IMR-90 (cell line): ENCODE data around the gene SLC9A9. TPM values are rescaled to one million over a fixed set of nuclear protein-coding genes. Genes with fewer than 3 reads are reported as not detected.
A peak's percentile ranks its signal among the peaks of the same experiment; 100 is the strongest.

Experiments used
- ATAC-seq: fragments of 200-7000 bp; cut with Tn5 transposase; 2 replicates; pipeline ENCODE4 v1.9.1; 2020; ENCODE audit warnings: low read depth, mild to moderate bottlenecking, moderate library complexity
- BruUV-seq: library from RNA; stranded (reverse); fragments of 400-500 nt; replicated peaks from 2 replicates; lab custom pipeline; 2021; lab: Mats Ljungman, UMichigan
- CTCF ChIA-PET: fragments of 300-600 bp; formaldehyde crosslinking; extraction: SDS; loops from one replicate; lab custom pipeline; 2021; ENCODE audit warnings: antibody characterized with exemption; lab: Yijun Ruan, JAX
- POLR2A ChIA-PET: fragments of 300-600 bp; sonication (Branson Sonifier 250); formaldehyde crosslinking; loops from one replicate; lab custom pipeline; 2022; ENCODE audit warnings: antibody characterized with exemption; ENCODE audit not compliant: unreplicated experiment; lab: Charles Lee
- DNase-seq: peaks from one replicate; pipeline ENCODE4 v3.0.0; 2013
- H2AFZ ChIP-seq: replicated peaks from 2 replicates; pipeline ENCODE3; 2013; ENCODE audit warnings: low read length, mild to moderate bottlenecking; ENCODE audit not compliant: poor library complexity
- H2AK5ac ChIP-seq: 2 replicates; pipeline ENCODE4 v1.6.1; 2013; ENCODE audit warnings: low read depth, low read length, inconsistent platforms
- H2AK9ac ChIP-seq: replicated peaks from 2 replicates; pipeline ENCODE3; 2013; ENCODE audit warnings: mild to moderate bottlenecking, low read depth, low read length, moderate library complexity; ENCODE audit not compliant: poor library complexity
- H2BK120ac ChIP-seq: 2 replicates; pipeline ENCODE4 v1.6.1; 2013; ENCODE audit warnings: low read depth, low read length, inconsistent platforms
- H2BK15ac ChIP-seq: 3 replicates; pipeline ENCODE4 v1.6.1; 2013; ENCODE audit warnings: low read depth, low read length, inconsistent platforms
- H2BK20ac ChIP-seq: 2 replicates; pipeline ENCODE4 v1.6.1; 2013; ENCODE audit warnings: low read depth, mild to moderate bottlenecking, inconsistent platforms, low read length, moderate library complexity
- H2BK5ac ChIP-seq: 2 replicates; pipeline ENCODE4 v1.6.1; 2013; ENCODE audit warnings: mild to moderate bottlenecking, low read depth, low read length, inconsistent platforms; ENCODE audit not compliant: poor library complexity, severe bottlenecking
- H3K14ac ChIP-seq: replicated peaks from 2 replicates; pipeline ENCODE4 v1.6.1; 2013; ENCODE audit warnings: low read depth, low read length, inconsistent platforms
- H3K18ac ChIP-seq: 2 replicates; pipeline ENCODE4 v1.6.1; 2013; ENCODE audit warnings: low read depth, low read length, control low read depth
- H3K23ac ChIP-seq: 2 replicates; pipeline ENCODE4 v1.6.1; 2013; ENCODE audit warnings: low read depth, low read length, inconsistent platforms
- H3K27ac ChIP-seq: 2 replicates; pipeline ENCODE4 v1.5.1; 2013; ENCODE audit warnings: mild to moderate bottlenecking, control low read depth, low read length; ENCODE audit not compliant: insufficient read depth
- H3K27me3 ChIP-seq: 2 replicates; pipeline ENCODE4 v1.6.1; 2013; ENCODE audit warnings: low read length; ENCODE audit not compliant: control insufficient read depth, insufficient read depth
- H3K36me3 ChIP-seq: 2 replicates; pipeline ENCODE4 v1.6.1; 2013; ENCODE audit warnings: low read length, mixed read lengths; ENCODE audit not compliant: control insufficient read depth, insufficient read depth
- H3K4ac ChIP-seq: 2 replicates; pipeline ENCODE4 v1.6.1; 2013; ENCODE audit warnings: low read depth, low read length, inconsistent platforms
- H3K4me1 ChIP-seq: 2 replicates; pipeline ENCODE4 v1.6.1; 2013; ENCODE audit warnings: low read length, mixed read lengths; ENCODE audit not compliant: control insufficient read depth, insufficient read depth
- H3K4me2 ChIP-seq: 2 replicates; pipeline ENCODE4 v1.6.1; 2013; ENCODE audit warnings: low read depth, mild to moderate bottlenecking, control low read depth, low read length, moderate library complexity
- H3K4me3 ChIP-seq: 2 replicates; pipeline ENCODE4 v1.5.1; 2013; ENCODE audit warnings: low read depth, mild to moderate bottlenecking, control low read depth, low read length, moderate library complexity; ENCODE audit not compliant: insufficient read depth
- H3K56ac ChIP-seq: 2 replicates; pipeline ENCODE4 v1.6.1; 2013; ENCODE audit warnings: low read length, inconsistent platforms; ENCODE audit not compliant: insufficient read depth; ENCODE audit errors: extremely low read depth
- H3K79me1 ChIP-seq, 2 experiments: 2 replicates each; pipeline ENCODE4 v1.6.1; 2013; ENCODE audit warnings: low read length in 2 of 2, inconsistent platforms in 1 of 2, low read depth in 1 of 2
- H3K9ac ChIP-seq: 2 replicates; pipeline ENCODE4 v1.6.1; 2013; ENCODE audit warnings: low read depth, low read length, control low read depth
- H3K9me1 ChIP-seq: 2 replicates; pipeline ENCODE4 v1.6.1; 2013; ENCODE audit warnings: low read length, inconsistent platforms; ENCODE audit not compliant: insufficient read depth
- H3K9me3 ChIP-seq: 2 replicates; pipeline ENCODE4 v1.6.1; 2013; ENCODE audit warnings: low read length; ENCODE audit not compliant: control insufficient read depth, insufficient read depth
- H4K20me1 ChIP-seq: 2 replicates; pipeline ENCODE4 v1.6.1; 2013; ENCODE audit warnings: low read length, inconsistent platforms; ENCODE audit not compliant: insufficient read depth
- H4K5ac ChIP-seq: 2 replicates; pipeline ENCODE4 v1.6.1; 2013; ENCODE audit warnings: mild to moderate bottlenecking, low read depth, low read length, control low read depth
- H4K8ac ChIP-seq, 2 experiments: 2 replicates each; pipeline ENCODE4 v1.6.1; 2013; ENCODE audit warnings: low read depth in 2 of 2, low read length in 2 of 2, control low read depth in 1 of 2, inconsistent platforms in 1 of 2
- H4K91ac ChIP-seq: 2 replicates; pipeline ENCODE4 v1.6.1; 2013; ENCODE audit warnings: low read depth, low read length, inconsistent platforms; ENCODE audit not compliant: insufficient read depth
- BHLHE40 ChIP-seq: fragments of 150-350 bp; IDR thresholded peaks from 2 replicates; pipeline ENCODE4 v1.6.1; 2016; ENCODE audit warnings: mild to moderate bottlenecking, low read depth, low read length
- CHD1 ChIP-seq: IDR thresholded peaks from 2 replicates; pipeline ENCODE4 v1.6.1; 2012; ENCODE audit warnings: low read depth, low read length, improper control_type of control experiment
- FOS ChIP-seq: fragments of 150-350 bp; IDR thresholded peaks from 2 replicates; pipeline ENCODE4 v1.6.1; 2016; ENCODE audit warnings: low read depth, low read length
- MAFK ChIP-seq: IDR thresholded peaks from 2 replicates; pipeline ENCODE4 v1.6.1; 2012; ENCODE audit warnings: low read depth, low read length, improper control_type of control experiment
- MAZ ChIP-seq: IDR thresholded peaks from 2 replicates; pipeline ENCODE4 v1.6.1; 2012; ENCODE audit warnings: low read depth, mild to moderate bottlenecking, low read length, improper control_type of control experiment, moderate library complexity, borderline replicate concordance
- NFE2L2 ChIP-seq: fragments of 150-350 bp; IDR thresholded peaks from 2 replicates; pipeline ENCODE4 v1.6.1; 2016; ENCODE audit warnings: low read depth, mild to moderate bottlenecking, low read length
- RAD21 ChIP-seq: IDR thresholded peaks from 2 replicates; pipeline ENCODE4 v1.6.1; 2012; ENCODE audit warnings: low read length, improper control_type of control experiment
- RCOR1 ChIP-seq: IDR thresholded peaks from 2 replicates; pipeline ENCODE4 v1.6.1; 2012; ENCODE audit warnings: mild to moderate bottlenecking, low read length, improper control_type of control experiment; ENCODE audit not compliant: insufficient replicate concordance
- RFX5 ChIP-seq: IDR thresholded peaks from 2 replicates; pipeline ENCODE4 v1.8.0; 2012; ENCODE audit warnings: low read depth, mild to moderate bottlenecking, low read length, moderate library complexity
- SMC3 ChIP-seq: fragments of 150-350 bp; IDR thresholded peaks from 2 replicates; pipeline ENCODE4 v1.6.1; 2016; ENCODE audit warnings: low read depth, mild to moderate bottlenecking, antibody characterized with exemption, low read length, moderate library complexity
- WGBS, 2 experiments: methylation state at CpG; one replicate each; pipeline versions ENCODE4 v1.1.5 to v1.1.7; 2013; ENCODE audit warnings: missing lambda C conversion rate in 2 of 2; ENCODE audit not compliant: insufficient read length in 1 of 2; ENCODE audit errors: extremely low coverage in 2 of 2; 5-methylcytosine and 5-hydroxymethylcytosine counted together
- dilution Hi-C: fragments of 300-500 bp; cut with HindIII; formaldehyde crosslinking; loops from one replicate; pipeline ENCODE4 v1.14.3; 2018; ENCODE audit warnings: low sequenced_read_pairs; ENCODE audit not compliant: unreplicated experiment
- in situ Hi-C: fragments of 300-500 bp; cut with MboI; formaldehyde crosslinking; loops from 3 replicates; pipeline ENCODE4 v1.14.3; 2019; ENCODE audit warnings: low sequenced_read_pairs, inconsistent platforms, mixed read lengths
- intact Hi-C: fragments of 100-400 bp; cut with micrococcal nuclease; formaldehyde crosslinking; loops from 2 replicates; pipeline ENCODE4 v1.10.0; 2022
- polyA plus RNA-seq, 3 experiments: library from polyadenylated mRNA; depleted of rRNA; stranded (reverse); fragments of >200 nt; gene quantifications; 2 replicates each; pipeline ENCODE4 v1.2.3, GENCODE V29; 2012; ENCODE audit warnings: low replicate concordance in 1 of 3
- total RNA-seq: library from RNA; depleted of rRNA; stranded (reverse); fragments of >200 nt; gene quantifications from 2 replicates; pipeline ENCODE4 v1.2.3, GENCODE V29; 2012
- TF ChIP-seq, protein P1 (sequence below): fragments of 150-350 bp; IDR thresholded peaks from 2 replicates; pipeline ENCODE4 v1.6.1; 2017; ENCODE audit warnings: mild to moderate bottlenecking, antibody characterized with exemption, low read length, low read depth
- TF ChIP-seq, protein P2 (sequence below): fragments of 150-350 bp; IDR thresholded peaks from 2 replicates; pipeline ENCODE4 v1.6.1; 2016; ENCODE audit warnings: low read depth, mild to moderate bottlenecking, low read length, moderate library complexity, borderline replicate concordance
- TF ChIP-seq, protein P3 (sequence below): conservative IDR thresholded peaks from 2 replicates; pipeline ENCODE4 v1.5.1; 2012; ENCODE audit warnings: mild to moderate bottlenecking, low read depth, low read length, improper control_type of control experiment

Gene SLC9A9
- total and polyA plus RNA-seq, 2 of the 4 experiments (the other 2 are of a cell fraction) = 1.4 to 2.3 TPM

DNA sequence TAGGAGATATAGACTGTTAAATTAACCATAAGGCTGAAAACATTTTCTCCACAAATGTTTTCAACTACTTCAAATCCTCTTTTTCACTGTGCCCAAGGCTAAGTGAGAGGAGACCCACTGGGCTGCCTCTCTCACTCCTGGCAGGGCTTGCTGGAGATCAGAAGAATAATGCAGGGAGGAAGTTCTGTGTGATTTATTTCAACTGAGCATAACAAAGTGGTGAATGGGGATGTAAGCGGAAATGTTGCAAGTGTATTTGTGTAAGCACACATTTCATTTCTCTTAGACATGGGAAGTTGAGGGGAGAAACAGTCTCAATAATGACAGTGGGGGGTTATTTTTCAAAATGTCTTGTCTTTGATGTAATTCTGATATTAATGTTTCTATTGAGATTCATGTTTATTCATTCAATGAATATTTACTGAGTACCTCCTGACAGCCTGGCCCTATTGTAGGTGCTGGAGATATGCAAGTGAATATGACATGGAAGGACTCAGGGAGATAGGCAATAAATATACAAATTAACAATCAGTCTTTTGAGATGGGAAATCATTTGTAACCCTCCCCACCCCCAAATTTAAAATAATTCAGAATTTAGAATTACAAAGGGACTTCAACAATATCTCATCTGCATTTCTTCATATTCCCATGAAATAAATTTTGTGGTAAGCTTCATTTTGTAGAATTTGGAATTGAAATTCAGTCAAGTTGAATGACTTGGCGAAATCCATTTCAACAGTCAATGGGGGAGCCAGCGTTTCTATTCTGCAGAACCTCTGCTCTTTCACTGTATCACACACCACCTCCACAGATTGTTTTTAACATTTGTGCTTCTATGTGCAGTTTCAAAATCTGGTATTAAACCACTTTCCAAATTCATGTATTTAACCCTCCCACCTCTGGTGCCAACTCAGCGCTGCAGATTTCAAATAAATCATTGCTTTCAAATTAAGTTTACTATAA lies 247.2 kb downstream of the SLC9A9 start:
- Histone ChIP-seq H3K18ac (no peak overlapping the region), H3K4me1 (no peaks in the 10 kb centered on the region; the same call in 1 of the 2 replicates), H2BK20ac (no peak overlapping the region), H4K5ac (no peak overlapping the region), H4K8ac (peak overlapping the region in 1 of 2 experiments; percentile 73; a peak in 2 of 4 replicates), H2AFZ (no peak overlapping the region), H3K79me1 (no peaks in the 10 kb centered on the region), H2AK9ac (no peak overlapping the region), H3K27ac (no peak overlapping the region), H3K9ac (no peak overlapping the region), H2AK5ac (no peak overlapping the region), H3K9me3 (no peaks in the 10 kb centered on the region), H2BK5ac (no peak overlapping the region), H3K4ac (no peak overlapping the region), H2BK120ac (peak overlapping the region; percentile 72), H3K4me3 (no peak overlapping the region), H4K91ac (no peak overlapping the region), H3K9me1 (no peaks in the 10 kb centered on the region), H3K23ac (no peak overlapping the region), H3K4me2 (no peak overlapping the region), H3K36me3 (no peaks in the 10 kb centered on the region), H3K56ac (no peak overlapping the region), H2BK15ac (no peak overlapping the region), H3K14ac (no peak overlapping the region), H4K20me1 (no peaks in the 10 kb centered on the region), H3K27me3 (no peaks in the 10 kb centered on the region)
- CTCF ChIA-PET = no interaction called here
- DNase-seq (no peak), ATAC-seq (no peak)
- dilution Hi-C loops (no loop called here), in situ Hi-C loops (no loop called here), intact Hi-C loops (no loop called here)
- TF ChIP-seq RFX5 (no peak), BHLHE40 (no peak), CHD1 (no peak), SMC3 (no peak), NFE2L2 (no peak), RCOR1 (no peak), FOS (no peak), RAD21 (no peak), MAZ (no peak), MAFK (no peak)
- TF ChIP-seq, protein P1, sequence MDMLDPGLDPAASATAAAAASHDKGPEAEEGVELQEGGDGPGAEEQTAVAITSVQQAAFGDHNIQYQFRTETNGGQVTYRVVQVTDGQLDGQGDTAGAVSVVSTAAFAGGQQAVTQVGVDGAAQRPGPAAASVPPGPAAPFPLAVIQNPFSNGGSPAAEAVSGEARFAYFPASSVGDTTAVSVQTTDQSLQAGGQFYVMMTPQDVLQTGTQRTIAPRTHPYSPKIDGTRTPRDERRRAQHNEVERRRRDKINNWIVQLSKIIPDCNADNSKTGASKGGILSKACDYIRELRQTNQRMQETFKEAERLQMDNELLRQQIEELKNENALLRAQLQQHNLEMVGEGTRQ = no peak
- TF ChIP-seq, protein P2, sequence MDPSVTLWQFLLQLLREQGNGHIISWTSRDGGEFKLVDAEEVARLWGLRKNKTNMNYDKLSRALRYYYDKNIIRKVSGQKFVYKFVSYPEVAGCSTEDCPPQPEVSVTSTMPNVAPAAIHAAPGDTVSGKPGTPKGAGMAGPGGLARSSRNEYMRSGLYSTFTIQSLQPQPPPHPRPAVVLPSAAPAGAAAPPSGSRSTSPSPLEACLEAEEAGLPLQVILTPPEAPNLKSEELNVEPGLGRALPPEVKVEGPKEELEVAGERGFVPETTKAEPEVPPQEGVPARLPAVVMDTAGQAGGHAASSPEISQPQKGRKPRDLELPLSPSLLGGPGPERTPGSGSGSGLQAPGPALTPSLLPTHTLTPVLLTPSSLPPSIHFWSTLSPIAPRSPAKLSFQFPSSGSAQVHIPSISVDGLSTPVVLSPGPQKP = no peak
- TF ChIP-seq, protein P3, sequence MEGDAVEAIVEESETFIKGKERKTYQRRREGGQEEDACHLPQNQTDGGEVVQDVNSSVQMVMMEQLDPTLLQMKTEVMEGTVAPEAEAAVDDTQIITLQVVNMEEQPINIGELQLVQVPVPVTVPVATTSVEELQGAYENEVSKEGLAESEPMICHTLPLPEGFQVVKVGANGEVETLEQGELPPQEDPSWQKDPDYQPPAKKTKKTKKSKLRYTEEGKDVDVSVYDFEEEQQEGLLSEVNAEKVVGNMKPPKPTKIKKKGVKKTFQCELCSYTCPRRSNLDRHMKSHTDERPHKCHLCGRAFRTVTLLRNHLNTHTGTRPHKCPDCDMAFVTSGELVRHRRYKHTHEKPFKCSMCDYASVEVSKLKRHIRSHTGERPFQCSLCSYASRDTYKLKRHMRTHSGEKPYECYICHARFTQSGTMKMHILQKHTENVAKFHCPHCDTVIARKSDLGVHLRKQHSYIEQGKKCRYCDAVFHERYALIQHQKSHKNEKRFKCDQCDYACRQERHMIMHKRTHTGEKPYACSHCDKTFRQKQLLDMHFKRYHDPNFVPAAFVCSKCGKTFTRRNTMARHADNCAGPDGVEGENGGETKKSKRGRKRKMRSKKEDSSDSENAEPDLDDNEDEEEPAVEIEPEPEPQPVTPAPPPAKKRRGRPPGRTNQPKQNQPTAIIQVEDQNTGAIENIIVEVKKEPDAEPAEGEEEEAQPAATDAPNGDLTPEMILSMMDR = no peak
- POLR2A ChIA-PET = no interaction called here
- no TSS peak for BruUV-seq
- 83% methylated on average over 1 of the region's 4 CpGs; no CpG with 5 or more reads in 1 of the 2 experiments for WGBS, 2 experiments
